LNCAP (cell line): Measurements from ENCODE around the gene SDK2.

Source experiments
- CTCF ChIP-seq: fragments of 450-650 bp; IDR thresholded peaks from 2 replicates; pipeline ENCODE4 v1.5.1; 2017; ENCODE audit warnings: mild to moderate bottlenecking

Gene SDK2

GRCh38 chr17:73343739-73344454, 300.3 kb downstream of the SDK2 start:
- TF ChIP-seq CTCF, result no peak

GRCh38 chr17:73343168-73343634, 301.0 kb downstream of the SDK2 start:
- no peak for TF ChIP-seq CTCF

- TF ChIP-seq CTCF, result no peak
These were observed 301.6 kb downstream of the SDK2 start for GRCh38 chr17:73342541-73343167.

GRCh38 chr17:73342050-73342522, 302.2 kb downstream of the SDK2 start:
- TF ChIP-seq CTCF, result no peak

- TF ChIP-seq CTCF, result no peak
These were observed 302.7 kb downstream of the SDK2 start for GRCh38 chr17:73341350-73342049.

GRCh38 chr17:73340093-73340596, 304.1 kb downstream of the SDK2 start:
- no peak for TF ChIP-seq CTCF

GRCh38 chr17:73338566-73339197, 305.6 kb downstream of the SDK2 start:
- no peak for TF ChIP-seq CTCF
